Kidney epithelial cell (primary cell): ENCODE measurements around the gene DCTPP1. TPM values are rescaled to one million over a fixed set of nuclear protein-coding genes. Genes with fewer than 3 reads are reported as not detected.

ENCODE experiments used
- DNase-seq: peaks from one replicate; pipeline ENCODE4 v3.0.0-alpha.2; 2010; ENCODE audit warnings: low read depth
- H3K27me3 ChIP-seq: 2 replicates; pipeline ENCODE4 v1.6.0; 2011; ENCODE audit warnings: low read length; ENCODE audit not compliant: control insufficient read depth, insufficient read depth
- H3K36me3 ChIP-seq: 2 replicates; pipeline ENCODE4 v1.5.1; 2011; ENCODE audit warnings: low read length; ENCODE audit not compliant: control insufficient read depth, insufficient read depth
- H3K4me3 ChIP-seq: 2 replicates; pipeline ENCODE4 v1.5.1; 2011; ENCODE audit warnings: low read depth, mild to moderate bottlenecking, control low read depth, low read length
- CTCF ChIP-seq: IDR thresholded peaks from 2 replicates; pipeline ENCODE4 v1.5.1; 2011; ENCODE audit warnings: mild to moderate bottlenecking, moderate library complexity, low read length, control low read depth, inconsistent platforms; ENCODE audit not compliant: insufficient read depth, poor library complexity, severe bottlenecking
- total RNA-seq: library from RNA; depleted of rRNA; stranded (reverse); fragments of >200 nt; gene quantifications from 2 replicates; pipeline ENCODE4 v1.2.3, GENCODE V29; 2015

Gene DCTPP1
- total RNA-seq, 1 donor from 2014 or later, result 42.1 TPM

- Histone ChIP-seq H3K27me3 (no peaks in the 10 kb centered on the region), H3K36me3 (no peaks in the 10 kb centered on the region), H3K4me3 (peak overlapping the region; percentile 45)
- TF ChIP-seq CTCF, result peak; percentile 11
- DNase-seq, result peak; percentile 60
Measured at GRCh38 chr16:30417529-30418349, 12.1 kb downstream of the DCTPP1 start.

- TF ChIP-seq CTCF, result no peak
- no peak for DNase-seq
- Histone ChIP-seq H3K36me3 (no peaks in the 10 kb centered on the region), H3K4me3 (peak overlapping the region; percentile 45), H3K27me3 (no peaks in the 10 kb centered on the region)
Measured at GRCh38 chr16:30416624-30417528, 13.0 kb downstream of the DCTPP1 start.

GRCh38 chr16:30416047-30416603 is 13.7 kb downstream of the DCTPP1 start:
- DNase-seq, result no peak
- H3K36me3 ChIP-seq, result peaks cover 2% of the 10 kb centered on the region
- no peaks in the 10 kb centered on the region for H3K27me3 ChIP-seq
- TF ChIP-seq CTCF, result no peak
- H3K4me3 ChIP-seq, result no peak overlapping the region

GRCh38 chr16:30414159-30414558 is 15.7 kb downstream of the DCTPP1 start:
- no peak overlapping the region for H3K4me3 ChIP-seq
- no peak for DNase-seq
- peaks cover 2% of the 10 kb centered on the region for H3K36me3 ChIP-seq
- H3K27me3 ChIP-seq, result no peaks in the 10 kb centered on the region
- TF ChIP-seq CTCF, result no peak

- peak; percentile 26 for DNase-seq
- TF ChIP-seq CTCF, result no peak
- peaks cover 2% of the 10 kb centered on the region for H3K36me3 ChIP-seq
- no peaks in the 10 kb centered on the region for H3K27me3 ChIP-seq
- H3K4me3 ChIP-seq, result no peak overlapping the region
Measured at GRCh38 chr16:30413112-30413806, 16.6 kb downstream of the DCTPP1 start.
